ENCODE data around the gene PARD6A.

The PARD6A gene

GRCh38 chr16:67669499-67670101 is 8.8 kb downstream of the PARD6A start:
- no peak for TF ChIP-seq CTCF (IDR thresholded peaks at IDR 0.05; ENCODE audit: unreplicated experiment in 3 of 3)
- no peak overlapping the region for H3K27ac Mint-ChIP-seq
- H3K4me1 Mint-ChIP-seq, result peaks cover 13% of the 10 kb centered on the region
- no peaks in the 10 kb centered on the region for H3K9me3 Mint-ChIP-seq
- peaks cover 2% of the 10 kb centered on the region for H3K36me3 Mint-ChIP-seq (ENCODE audit: low read depth)
- H3K27me3 Mint-ChIP-seq (ENCODE audit: low read depth), result no peaks in the 10 kb centered on the region
- peak overlapping the region in 2 of 3 experiments; percentile 24 to 27 for H3K4me3 Mint-ChIP-seq

- peaks cover 13% of the 10 kb centered on the region for H3K4me1 Mint-ChIP-seq
- H3K36me3 Mint-ChIP-seq (ENCODE audit: low read depth), result no peaks in the 10 kb centered on the region
- H3K27ac Mint-ChIP-seq, result no peak overlapping the region
- H3K9me3 Mint-ChIP-seq, result no peaks in the 10 kb centered on the region
- no peak for TF ChIP-seq CTCF (IDR thresholded peaks at IDR 0.05; ENCODE audit: unreplicated experiment in 3 of 3)
- H3K27me3 Mint-ChIP-seq (ENCODE audit: low read depth), result no peaks in the 10 kb centered on the region
- H3K4me3 Mint-ChIP-seq, result no peak overlapping the region
Observed at GRCh38 chr16:67672306-67672705, 11.5 kb downstream of the PARD6A start.

- H3K27ac Mint-ChIP-seq, result peak overlapping the region in 2 of 3 experiments; percentile 25 to 84
- H3K9me3 Mint-ChIP-seq, result no peaks in the 10 kb centered on the region
- no peaks in the 10 kb centered on the region for H3K27me3 Mint-ChIP-seq (ENCODE audit: low read depth)
- TF ChIP-seq CTCF (IDR thresholded peaks at IDR 0.05; ENCODE audit: unreplicated experiment in 3 of 3), result peak; percentile 40 to 52 (median 49)
- H3K4me3 Mint-ChIP-seq, result no peak overlapping the region
- no peaks in the 10 kb centered on the region for H3K36me3 Mint-ChIP-seq (ENCODE audit: low read depth)
- H3K4me1 Mint-ChIP-seq, result peaks cover 13% of the 10 kb centered on the region
Observed at GRCh38 chr16:67672739-67673662, 12.2 kb downstream of the PARD6A start.

- Mint-ChIP-seq H3K36me3 (ENCODE audit: low read depth) (no peaks in the 10 kb centered on the region), H3K27ac (peak overlapping the region; percentile 25 to 84 (median 52)), H3K4me3 (no peak overlapping the region)
Observed at GRCh38 chr16:67673712-67674580, 13.2 kb downstream of the PARD6A start.

More at GRCh38 chr16:67673712-67674580, 13.2 kb downstream of the PARD6A start:
- no peaks in the 10 kb centered on the region for H3K27me3 Mint-ChIP-seq (ENCODE audit: low read depth)
- peaks cover 18% of the 10 kb centered on the region for H3K4me1 Mint-ChIP-seq
- H3K9me3 Mint-ChIP-seq, result no peaks in the 10 kb centered on the region
- no peak for TF ChIP-seq CTCF (IDR thresholded peaks at IDR 0.05; ENCODE audit: unreplicated experiment in 3 of 3)

Data from nephron (organoid).